ENCODE measurements around the gene NLN. TPM values are rescaled to one million over a fixed set of nuclear protein-coding genes. Genes with fewer than 3 reads are reported as not detected.

NLN gene
- total and polyA plus RNA-seq, 7 experiments from 2014 or later: 2.5 to 11.9 (median 3.6) TPM

- Mint-ChIP-seq H3K9me3 (peaks cover 0 to 4% (median 0%) of the 10 kb centered on the region in 11 donors), H3K27ac (no peak overlapping the region), H3K4me1 (peaks cover 0 to 11% (median 9%) of the 10 kb centered on the region in 7 donors), H3K4me3 (no peak overlapping the region), H3K36me3 (peaks cover 3 to 10% (median 6%) of the 10 kb centered on the region in 5 donors), H3K27me3 (peaks cover 0 to 4% (median 0%) of the 10 kb centered on the region in 5 donors)
- ChIA-PET CTCF (no interaction called here), POLR2A (no interaction called here)
- ATAC-seq (no peak), DNase-seq (no peak)
- Histone ChIP-seq H3K36me3 (ENCODE audit: control insufficient read depth in 2 of 3, insufficient read depth in 3 of 3, low read length in 3 of 3) (no peaks in the 10 kb centered on the region), H3K9me3 (ENCODE audit: control insufficient read depth in 2 of 3, low read length in 3 of 3) (no peaks in the 10 kb centered on the region), H3K4me1 (ENCODE audit: control insufficient read depth in 2 of 2, insufficient read depth in 2 of 2, low read length in 2 of 2) (no peaks in the 10 kb centered on the region), H3K27me3 (ENCODE audit: control insufficient read depth in 2 of 2, insufficient read depth in 2 of 2, low read length in 2 of 2) (no peaks in the 10 kb centered on the region), H3K27ac (ENCODE audit: low read depth, low read length) (no peak overlapping the region), H3K4me3 (ENCODE audit: low read length) (no peak overlapping the region)
- intact Hi-C loops (cut with micrococcal nuclease): no loop called here
Observed at GRCh38 chr5:65749956-65750355, 28.0 kb downstream of the NLN start.

- no peaks in the 10 kb centered on the region for H3K9me3 ChIP-seq (ENCODE audit: control insufficient read depth in 2 of 3, low read length in 3 of 3)
- ChIA-PET POLR2A (interaction anchor here (0.6 kb wide), 1 partner anchor 1453 kb away, joined by 4 read pairs; no protein-coding TSS in a partner anchor), CTCF (no interaction called here)
- DNase-seq: no peak
- ATAC-seq: no peak
- H3K27ac ChIP-seq (ENCODE audit: low read depth, low read length): no peak overlapping the region
- no peaks in the 10 kb centered on the region for H3K36me3 ChIP-seq (ENCODE audit: control insufficient read depth in 2 of 3, insufficient read depth in 3 of 3, low read length in 3 of 3)
- peaks cover 0 to 4% (median 0%) of the 10 kb centered on the region in 5 donors for H3K27me3 Mint-ChIP-seq
- H3K4me3 ChIP-seq (ENCODE audit: low read length): no peak overlapping the region
- H3K36me3 Mint-ChIP-seq: peaks cover 3 to 7% (median 6%) of the 10 kb centered on the region in 5 donors
- peaks cover 0 to 11% (median 9%) of the 10 kb centered on the region in 7 donors for H3K4me1 Mint-ChIP-seq
- no peak overlapping the region for H3K27ac Mint-ChIP-seq
- intact Hi-C loops (cut with micrococcal nuclease): no loop called here
- no peak overlapping the region for H3K4me3 Mint-ChIP-seq
- H3K27me3 ChIP-seq (ENCODE audit: control insufficient read depth in 2 of 2, insufficient read depth in 2 of 2, low read length in 2 of 2): no peaks in the 10 kb centered on the region
- H3K4me1 ChIP-seq (ENCODE audit: control insufficient read depth in 2 of 2, insufficient read depth in 2 of 2, low read length in 2 of 2): no peaks in the 10 kb centered on the region
- H3K9me3 Mint-ChIP-seq: peaks cover 0 to 4% (median 0%) of the 10 kb centered on the region in 11 donors
Observed at GRCh38 chr5:65750938-65751337, 28.9 kb downstream of the NLN start.

GRCh38 chr5:65753189-65753588 lies 31.2 kb downstream of the NLN start:
- H3K27ac Mint-ChIP-seq: no peak overlapping the region
- H3K27me3 ChIP-seq (ENCODE audit: control insufficient read depth in 2 of 2, insufficient read depth in 2 of 2, low read length in 2 of 2): no peaks in the 10 kb centered on the region
- no peak overlapping the region for H3K4me3 Mint-ChIP-seq
- intact Hi-C loops (cut with micrococcal nuclease): no loop called here
- H3K4me3 ChIP-seq (ENCODE audit: low read length): no peak overlapping the region
- no peaks in the 10 kb centered on the region for H3K36me3 ChIP-seq (ENCODE audit: control insufficient read depth in 2 of 3, insufficient read depth in 3 of 3, low read length in 3 of 3)
- H3K27me3 Mint-ChIP-seq: peaks cover 0 to 4% (median 0%) of the 10 kb centered on the region in 5 donors
- peaks cover 0 to 11% (median 9%) of the 10 kb centered on the region in 7 donors for H3K4me1 Mint-ChIP-seq
- ChIA-PET POLR2A (no interaction called here), CTCF (no interaction called here)
- DNase-seq (no peak), ATAC-seq (no peak)
- peaks cover 0 to 2% (median 0%) of the 10 kb centered on the region in 11 donors for H3K9me3 Mint-ChIP-seq
- H3K4me1 ChIP-seq (ENCODE audit: control insufficient read depth in 2 of 2, insufficient read depth in 2 of 2, low read length in 2 of 2): no peaks in the 10 kb centered on the region
- H3K36me3 Mint-ChIP-seq: peaks cover 0 to 6% (median 0%) of the 10 kb centered on the region in 5 donors
- no peaks in the 10 kb centered on the region for H3K9me3 ChIP-seq (ENCODE audit: control insufficient read depth in 2 of 3, low read length in 3 of 3)
- H3K27ac ChIP-seq (ENCODE audit: low read depth, low read length): no peak overlapping the region

- ChIA-PET CTCF (interaction anchor here (0.5 to 1.2 kb wide), 2 partner anchors 263 to 528 kb away, joined by 3 read pairs; no protein-coding TSS in a partner anchor), POLR2A (interaction anchor here (4.1 kb wide), 1 partner anchor 167 kb away, joined by 21 read pairs; the partner anchor contains the start of gene ERBIN)
- intact Hi-C loops (cut with micrococcal nuclease): no loop called here
- Histone ChIP-seq H3K27ac (ENCODE audit: low read depth, low read length) (no peak overlapping the region), H3K4me1 (ENCODE audit: control insufficient read depth in 2 of 2, insufficient read depth in 2 of 2, low read length in 2 of 2) (peaks cover 0 to 4% of the 10 kb centered on the region in 2 donors), H3K4me3 (ENCODE audit: low read length) (no peak overlapping the region), H3K9me3 (ENCODE audit: control insufficient read depth in 2 of 3, low read length in 3 of 3) (no peaks in the 10 kb centered on the region), H3K36me3 (ENCODE audit: control insufficient read depth in 2 of 3, insufficient read depth in 3 of 3, low read length in 3 of 3) (no peaks in the 10 kb centered on the region), H3K27me3 (ENCODE audit: control insufficient read depth in 2 of 2, insufficient read depth in 2 of 2, low read length in 2 of 2) (no peaks in the 10 kb centered on the region)
- Mint-ChIP-seq H3K9me3 (no peaks in the 10 kb centered on the region), H3K36me3 (peaks cover 0 to 4% (median 0%) of the 10 kb centered on the region in 5 donors), H3K4me1 (peaks cover 3 to 10% (median 6%) of the 10 kb centered on the region in 7 donors), H3K27me3 (no peaks in the 10 kb centered on the region), H3K27ac (no peak overlapping the region), H3K4me3 (no peak overlapping the region)
- DNase-seq (no peak), ATAC-seq (no peak)
Observed at GRCh38 chr5:65758546-65759144, 36.6 kb downstream of the NLN start.

GRCh38 chr5:65760504-65761275 lies 38.7 kb downstream of the NLN start:
- H3K9me3 Mint-ChIP-seq: no peaks in the 10 kb centered on the region
- H3K27ac Mint-ChIP-seq: peak overlapping the region in 3 of 9 donors; percentile 0 to 68 (median 23)
- peaks cover 0 to 4% (median 0%) of the 10 kb centered on the region in 5 donors for H3K36me3 Mint-ChIP-seq
- no peak overlapping the region for H3K27ac ChIP-seq (ENCODE audit: low read depth, low read length)
- DNase-seq (peak in 7 of 9 donors; percentile 53 to 81 (median 67)), ATAC-seq (peak; percentile 95)
- no peaks in the 10 kb centered on the region for H3K9me3 ChIP-seq (ENCODE audit: control insufficient read depth in 2 of 3, low read length in 3 of 3)
- H3K4me3 ChIP-seq (ENCODE audit: low read length): no peak overlapping the region
- no peaks in the 10 kb centered on the region for H3K36me3 ChIP-seq (ENCODE audit: control insufficient read depth in 2 of 3, insufficient read depth in 3 of 3, low read length in 3 of 3)
- ChIA-PET POLR2A (interaction anchor here (1.3 to 4.1 kb wide), 3 partner anchors 39 to 165 kb away, joined by 5 to 21 read pairs (median 5); partner anchors contain the start of genes ERBIN, NLN and SGTB), CTCF (interaction anchor here (0.6 to 2.2 kb wide), 10 partner anchors 17 to 1062 kb away, joined by 3 to 7 read pairs (median 4); no protein-coding TSS in a partner anchor)
- H3K4me1 Mint-ChIP-seq: peaks cover 3 to 10% (median 6%) of the 10 kb centered on the region in 7 donors
- H3K4me1 ChIP-seq (ENCODE audit: control insufficient read depth in 2 of 2, insufficient read depth in 2 of 2, low read length in 2 of 2): peaks cover 0 to 4% of the 10 kb centered on the region in 2 donors
- H3K4me3 Mint-ChIP-seq: peak overlapping the region in 3 of 10 donors; percentile 2 to 24 (median 4)
- H3K27me3 ChIP-seq (ENCODE audit: control insufficient read depth in 2 of 2, insufficient read depth in 2 of 2, low read length in 2 of 2): no peaks in the 10 kb centered on the region
- intact Hi-C loops (cut with micrococcal nuclease): loop anchor here (1.0 to 5.0 kb wide), 10 partner anchors 38 to 997 kb away; partner anchors contain the start of genes SREK1 (in 2 of the 2), ERBIN (in 1 of the 2), NLN (in 1 of the 2) and SGTB (in 1 of the 2)
- no peaks in the 10 kb centered on the region for H3K27me3 Mint-ChIP-seq

- CTCF ChIA-PET: interaction anchor here (0.6 to 2.2 kb wide), 4 partner anchors 162 to 287 kb away, joined by 3 to 7 read pairs (median 3); no protein-coding TSS in a partner anchor
- no peak overlapping the region for H3K27ac ChIP-seq (ENCODE audit: low read depth, low read length)
- H3K4me1 ChIP-seq (ENCODE audit: control insufficient read depth in 2 of 2, insufficient read depth in 2 of 2, low read length in 2 of 2): peaks cover 0 to 4% of the 10 kb centered on the region in 2 donors
- H3K27ac Mint-ChIP-seq: no peak overlapping the region
- no peak overlapping the region for H3K4me3 Mint-ChIP-seq
- peaks cover 0 to 6% (median 0%) of the 10 kb centered on the region in 11 donors for H3K9me3 Mint-ChIP-seq
- H3K27me3 Mint-ChIP-seq: no peaks in the 10 kb centered on the region
- ATAC-seq (no peak), DNase-seq (no peak)
- peaks cover 3 to 15% (median 10%) of the 10 kb centered on the region in 7 donors for H3K4me1 Mint-ChIP-seq
- intact Hi-C loops (cut with micrococcal nuclease): loop anchor here in 1 of 2 donors (5.0 kb wide), 2 partner anchors 165 to 995 kb away; partner anchors contain the start of gene ERBIN
- H3K36me3 Mint-ChIP-seq: peaks cover 0 to 13% (median 8%) of the 10 kb centered on the region in 5 donors
- H3K36me3 ChIP-seq (ENCODE audit: control insufficient read depth in 2 of 3, insufficient read depth in 3 of 3, low read length in 3 of 3): no peaks in the 10 kb centered on the region
- no peak overlapping the region for H3K4me3 ChIP-seq (ENCODE audit: low read length)
- no peaks in the 10 kb centered on the region for H3K27me3 ChIP-seq (ENCODE audit: control insufficient read depth in 2 of 2, insufficient read depth in 2 of 2, low read length in 2 of 2)
- POLR2A ChIA-PET: interaction anchor here (0.6 to 4.1 kb wide), 5 partner anchors 40 to 382 kb away, joined by 3 to 21 read pairs (median 4); partner anchors contain the start of genes ERBIN, NLN and SGTB
- H3K9me3 ChIP-seq (ENCODE audit: control insufficient read depth in 2 of 3, low read length in 3 of 3): no peaks in the 10 kb centered on the region
Observed at GRCh38 chr5:65762234-65762633, 40.2 kb downstream of the NLN start.
